Nasal cavity respiratory epithelium epithelial cell of viscerocranial mucosa (primary cell): ENCODE results near the gene UTP3. TPM values are rescaled to one million over a fixed set of nuclear protein-coding genes. Genes with fewer than 3 reads are reported as not detected.

Source experiments
- total RNA-seq: library from RNA; depleted of rRNA; stranded (reverse); fragments of >200 nt; gene quantifications from 2 replicates; pipeline ENCODE4 v1.2.3, GENCODE V29; 2014

Gene UTP3, protein sequence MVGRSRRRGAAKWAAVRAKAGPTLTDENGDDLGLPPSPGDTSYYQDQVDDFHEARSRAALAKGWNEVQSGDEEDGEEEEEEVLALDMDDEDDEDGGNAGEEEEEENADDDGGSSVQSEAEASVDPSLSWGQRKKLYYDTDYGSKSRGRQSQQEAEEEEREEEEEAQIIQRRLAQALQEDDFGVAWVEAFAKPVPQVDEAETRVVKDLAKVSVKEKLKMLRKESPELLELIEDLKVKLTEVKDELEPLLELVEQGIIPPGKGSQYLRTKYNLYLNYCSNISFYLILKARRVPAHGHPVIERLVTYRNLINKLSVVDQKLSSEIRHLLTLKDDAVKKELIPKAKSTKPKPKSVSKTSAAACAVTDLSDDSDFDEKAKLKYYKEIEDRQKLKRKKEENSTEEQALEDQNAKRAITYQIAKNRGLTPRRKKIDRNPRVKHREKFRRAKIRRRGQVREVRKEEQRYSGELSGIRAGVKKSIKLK
- 19.5 and 36.2 TPM in 2 replicates for total RNA-seq

DNA sequence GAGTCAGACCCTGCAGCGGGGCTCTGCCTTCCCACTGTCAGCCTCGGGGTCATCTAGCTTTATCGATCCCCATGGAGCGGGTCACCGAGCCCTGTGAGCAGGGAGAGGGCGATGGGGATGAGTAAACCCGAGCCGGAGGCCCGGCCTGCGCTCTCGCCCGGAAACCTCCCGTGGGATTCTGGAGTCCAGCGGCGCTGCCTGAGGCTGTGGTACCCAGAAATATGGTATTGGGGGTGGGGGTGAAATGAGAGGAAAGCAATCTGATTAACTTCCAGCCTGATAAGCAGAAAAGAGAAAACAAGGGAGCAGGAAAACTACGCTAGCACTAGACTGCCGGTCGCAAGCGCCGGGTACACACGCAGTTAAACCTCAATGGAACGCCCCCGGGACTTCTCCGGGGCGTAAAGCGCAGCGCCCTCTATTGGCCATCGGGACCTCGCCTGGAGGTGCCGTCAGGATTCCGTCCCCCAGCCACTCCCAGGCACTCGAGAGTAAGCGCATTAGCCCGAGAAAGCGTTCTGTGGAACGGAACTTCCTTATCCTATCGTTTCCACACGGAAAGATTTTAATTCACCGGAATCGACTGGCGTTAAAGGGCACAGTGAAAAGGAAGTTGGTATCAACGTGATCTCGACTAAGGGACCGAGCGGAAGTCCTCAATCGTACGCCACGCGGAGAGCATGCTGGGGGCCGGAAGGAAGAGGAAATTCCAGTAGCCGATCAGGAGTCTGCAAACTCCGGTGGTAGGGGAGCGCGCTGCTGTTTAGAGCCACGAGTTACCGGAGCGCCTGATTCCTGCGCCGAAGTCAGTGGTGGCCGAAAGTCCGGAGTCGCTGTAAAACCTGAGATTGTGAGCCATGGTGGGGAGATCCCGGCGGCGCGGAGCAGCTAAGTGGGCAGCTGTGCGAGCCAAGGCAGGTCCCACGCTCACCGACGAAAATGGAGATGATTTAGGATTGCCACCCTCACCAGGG, at the start of gene UTP3:
Gene UTP3, plus strand, starts transcription at position 712 of the 974 bp plus-strand sequence. Its CDS starts 146 bp downstream, at position 858.

DNA sequence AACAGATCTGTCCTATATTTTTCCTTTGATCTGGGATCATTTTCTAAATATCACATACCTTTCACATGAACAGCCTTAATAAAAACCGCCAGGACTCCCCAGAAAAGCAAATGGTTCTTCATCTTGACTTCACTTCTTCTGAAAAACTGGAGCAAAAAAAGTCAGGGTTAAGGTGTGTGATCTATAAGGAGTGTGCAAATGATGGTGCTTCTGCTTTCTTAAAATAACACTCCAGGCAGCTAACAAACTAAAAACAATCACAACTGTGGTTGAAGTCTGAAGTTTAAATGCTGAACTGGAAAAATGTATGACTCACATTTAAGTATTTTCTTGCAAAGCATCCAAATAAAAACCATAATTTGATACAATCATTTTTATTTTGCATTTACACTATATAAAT, 22.0 kb upstream of the UTP3 start, which contains the start of gene JCHAIN:
Gene JCHAIN, minus strand, starts transcription at position 140 of the 400 bp plus-strand sequence. Its CDS starts 18 bp downstream, at position 122.

DNA sequence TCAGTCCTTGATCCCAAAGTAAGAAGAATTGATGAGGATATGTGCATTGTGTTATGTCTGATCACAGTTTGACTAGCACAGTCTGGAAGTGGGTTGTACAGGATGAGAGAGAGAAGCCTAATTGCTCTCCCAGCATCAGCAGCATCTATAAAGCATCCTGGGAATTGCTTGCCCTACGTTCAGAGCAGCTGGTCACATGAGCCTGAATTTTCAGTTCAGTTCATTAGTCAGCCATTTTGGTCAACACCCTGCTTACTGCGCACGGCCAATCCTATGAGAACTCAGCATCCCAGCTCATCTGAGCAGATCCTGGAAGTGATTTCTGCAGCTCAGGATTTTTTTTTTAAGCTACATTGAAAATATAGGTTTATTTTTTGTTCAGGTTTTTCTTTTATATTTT, 33.4 kb downstream of the UTP3 start, which contains the start of gene RUFY3:
Gene RUFY3, plus strand, starts transcription at position 218 of the 400 bp plus-strand sequence. CDS start 610 bp downstream, outside the sequence.

Other genes starting within 250 kb of the UTP3 start
- gene MUC7, start 216.3 kb upstream of the UTP3 start, total RNA-seq = not detected in 2 replicates
- 0.34 and 1.3 TPM in 2 replicates for gene AMTN, start 170.0 kb upstream of the UTP3 start, total RNA-seq
- not detected in 2 replicates for gene AMBN, start 96.3 kb upstream of the UTP3 start, total RNA-seq
- gene ENAM, start 59.8 kb upstream of the UTP3 start, total RNA-seq = not detected in 2 replicates
- gene JCHAIN, start 22.0 kb upstream of the UTP3 start, total RNA-seq = 0.34 TPM in 1 of 2 replicates, not detected in the other
- gene RUFY3, start 33.4 kb downstream of the UTP3 start, total RNA-seq = 40.0 and 63.1 TPM in 2 replicates
- 55.4 and 102 TPM in 2 replicates for gene GRSF1, start 151.4 kb downstream of the UTP3 start, total RNA-seq
- gene MOB1B, start 213.8 kb downstream of the UTP3 start, total RNA-seq = 12.6 and 20.4 TPM in 2 replicates